ENCODE measurements around the gene TMEM79.

GRCh38 chr1:156316909-156317308 is 32.8 kb downstream of the TMEM79 start:
- TF ChIP-seq EZH2phosphoT487 (IDR thresholded peaks at IDR 0.05; ENCODE audit: insufficient read depth, low read depth), result no peak
- TF ChIP-seq EZH2 (IDR thresholded peaks at IDR 0.05; ENCODE audit: insufficient read depth, poor library complexity, severe bottlenecking), result no peak
